COLO829 (cell line): ENCODE measurements around the gene SLC22A25.
"Not testable (repeated sequence)": the region's sequence is repeated elsewhere in the genome, so short reads cannot be mapped to it uniquely, and the experiment has no call there.

ENCODE experiments used
- DNase-seq: peaks from one replicate; pipeline ENCODE4 v3.0.0; 2012; ENCODE audit warnings: low spot score

SLC22A25 gene

DNA sequence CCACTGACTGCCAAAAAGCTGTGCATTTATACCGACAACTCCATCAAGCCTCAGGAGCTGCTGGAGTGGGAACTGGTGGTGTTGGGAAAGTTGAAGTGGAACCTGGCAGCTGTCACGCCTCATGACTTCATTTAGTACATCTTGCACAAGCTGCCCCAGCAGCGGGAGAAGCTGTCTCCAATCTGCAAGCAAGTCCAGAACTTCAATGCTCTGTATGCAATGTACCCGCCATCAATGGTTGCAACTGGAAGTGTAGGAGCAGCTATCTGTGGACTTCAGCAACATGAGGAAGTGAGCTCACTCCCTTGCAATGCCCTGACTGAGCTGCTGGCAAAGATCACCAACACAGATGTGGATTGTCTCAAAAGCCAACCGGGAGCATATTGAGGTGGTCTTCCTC is at the start of gene SLC22A25:
Gene SLC22A25, minus strand, starts transcription at position 67 of the 400 bp plus-strand sequence. CDS start 13,947 bp downstream, outside the sequence.
- DNase-seq = no peak

DNA sequence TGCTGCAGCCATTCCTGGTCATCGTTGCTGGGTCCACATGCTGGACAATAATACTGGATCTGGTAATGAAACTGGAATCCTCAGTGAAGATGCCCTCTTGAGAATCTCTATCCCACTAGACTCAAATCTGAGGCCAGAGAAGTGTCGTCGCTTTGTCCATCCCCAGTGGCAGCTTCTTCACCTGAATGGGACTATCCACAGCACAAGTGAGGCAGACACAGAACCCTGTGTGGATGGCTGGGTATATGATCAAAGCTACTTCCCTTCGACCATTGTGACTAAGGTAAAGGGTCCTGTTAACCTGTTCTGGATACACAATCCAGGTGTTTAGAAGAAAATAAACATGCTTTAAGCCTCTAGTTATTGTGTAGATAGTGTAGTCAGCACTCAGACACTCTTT is 46.9 kb upstream of the SLC22A25 start:
- no peak for DNase-seq

DNA sequence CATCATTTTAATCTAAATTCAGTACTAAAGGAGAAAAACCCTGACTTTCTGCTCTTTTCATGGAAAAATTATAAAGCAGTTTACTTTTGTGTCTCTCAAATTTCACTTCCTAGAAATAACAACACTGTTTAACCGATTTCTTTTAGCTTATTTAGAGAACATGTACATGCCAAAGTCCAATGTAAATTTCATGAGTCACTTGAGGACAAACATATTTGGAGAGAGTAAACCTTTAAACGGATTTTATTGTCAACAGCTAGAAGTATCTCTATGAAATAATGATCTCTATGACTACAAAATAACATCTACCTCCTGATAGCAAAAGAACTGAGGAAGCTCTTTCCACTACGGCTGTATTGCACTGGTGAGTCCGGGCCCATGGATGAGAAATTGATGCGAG is 46.3 kb upstream of the SLC22A25 start:
- no peak for DNase-seq

DNA sequence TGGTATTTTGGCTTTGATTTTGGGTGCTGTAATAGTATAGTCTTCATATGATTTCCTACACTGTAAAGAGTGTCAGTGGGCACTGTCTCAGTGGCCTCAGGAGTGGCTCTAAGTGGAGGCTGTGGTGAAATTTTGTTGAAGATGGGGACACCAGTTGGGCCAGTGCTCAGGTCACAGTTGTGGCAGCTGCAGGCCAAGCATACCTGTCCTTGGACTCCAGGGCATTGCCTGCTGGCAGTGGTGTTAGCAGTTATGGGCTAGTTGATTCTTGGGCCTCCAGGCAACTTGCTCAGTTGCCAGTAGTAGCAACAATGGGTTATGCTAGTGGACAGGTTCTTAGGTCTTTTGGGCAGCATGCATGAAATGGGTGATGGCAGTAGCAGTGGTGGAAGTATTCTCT is 39.2 kb upstream of the SLC22A25 start:
- no peak for DNase-seq

DNA sequence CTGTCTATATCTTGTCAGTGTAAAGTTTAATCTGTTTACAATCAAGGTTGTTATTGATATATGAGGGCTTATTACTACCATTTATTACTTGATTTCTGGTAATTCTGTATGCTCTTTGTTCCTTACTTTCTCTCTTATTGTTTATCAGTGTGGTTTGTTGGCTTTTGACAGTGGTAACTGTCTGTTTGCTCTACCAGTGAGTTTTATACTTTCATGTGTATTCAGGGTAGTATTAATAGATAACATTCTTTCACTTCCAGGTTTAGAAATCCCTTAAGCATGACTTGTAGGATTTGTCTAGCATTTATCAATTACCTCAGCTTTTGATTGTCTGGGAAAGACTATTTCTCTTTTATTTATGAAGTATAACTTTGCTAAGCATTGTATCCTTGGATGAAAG is 37.5 kb upstream of the SLC22A25 start:
- no peak for DNase-seq

DNA sequence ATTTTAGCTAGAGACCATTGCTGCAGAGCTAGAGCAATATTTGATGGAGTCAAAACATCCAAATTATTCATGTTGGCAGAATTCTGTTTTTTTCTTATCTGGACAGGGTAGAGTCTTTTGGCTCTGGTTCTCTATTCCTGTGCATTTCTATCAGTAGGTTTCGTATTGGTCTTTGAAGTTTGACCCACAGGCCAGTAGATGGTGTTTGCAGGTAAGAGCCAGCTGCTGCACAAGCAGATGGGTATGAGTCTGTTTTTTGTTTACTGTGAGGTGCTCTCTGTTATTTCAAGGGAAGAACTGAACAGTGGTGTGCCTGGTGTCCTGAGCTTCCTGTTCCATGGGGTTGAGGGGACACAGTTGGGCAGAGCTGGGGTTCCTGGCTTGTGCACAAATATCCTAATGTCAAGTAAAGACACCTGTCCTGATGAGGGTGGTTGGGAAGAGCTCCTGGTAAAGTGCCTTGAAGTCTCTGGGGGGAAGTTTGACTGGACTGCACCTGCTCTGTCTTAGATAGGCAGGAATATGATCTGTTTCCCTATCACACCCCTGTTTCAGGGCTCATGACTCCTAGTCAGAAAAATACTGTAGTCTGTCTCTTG is 34.0 kb upstream of the SLC22A25 start:
- DNase-seq = no peak

DNA sequence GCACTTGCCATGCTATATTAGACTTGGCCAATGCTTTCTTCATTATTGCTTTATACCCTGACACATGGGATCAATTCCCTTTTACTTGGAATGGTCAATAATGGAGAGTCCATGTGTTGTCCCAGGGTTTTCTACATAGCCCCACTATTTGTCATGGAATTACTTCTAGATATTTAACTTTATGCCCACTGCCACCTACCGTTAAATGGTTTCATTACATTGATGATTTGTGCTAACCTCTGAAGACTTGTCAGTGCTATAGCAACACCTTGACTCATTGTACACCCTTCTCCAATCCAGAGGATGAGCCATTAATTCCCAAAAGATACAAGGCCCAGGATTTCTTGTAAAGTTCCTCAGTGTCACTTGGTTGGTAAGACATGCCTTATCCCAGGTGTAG is 31.4 kb upstream of the SLC22A25 start:
- no peak for DNase-seq

DNA sequence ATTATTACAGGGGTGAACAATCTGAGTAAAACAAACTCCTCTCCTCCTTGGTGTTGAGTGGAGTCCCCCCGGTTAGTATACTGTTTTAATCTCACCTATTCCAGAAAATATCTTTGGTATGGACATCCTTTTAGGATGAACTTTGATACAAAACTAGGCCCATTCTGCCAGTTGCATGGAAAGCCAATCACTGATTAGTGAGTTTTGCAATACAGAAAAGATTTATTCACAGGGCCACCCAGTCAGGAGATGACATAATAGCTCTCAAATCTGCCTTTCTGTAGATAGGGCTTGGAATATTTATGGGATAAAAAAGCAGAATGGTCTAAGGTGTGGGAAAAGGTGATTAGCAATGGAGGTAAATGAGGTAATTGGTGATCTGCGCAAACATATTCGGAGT is 30.3 kb upstream of the SLC22A25 start:
- no peak for DNase-seq

DNA sequence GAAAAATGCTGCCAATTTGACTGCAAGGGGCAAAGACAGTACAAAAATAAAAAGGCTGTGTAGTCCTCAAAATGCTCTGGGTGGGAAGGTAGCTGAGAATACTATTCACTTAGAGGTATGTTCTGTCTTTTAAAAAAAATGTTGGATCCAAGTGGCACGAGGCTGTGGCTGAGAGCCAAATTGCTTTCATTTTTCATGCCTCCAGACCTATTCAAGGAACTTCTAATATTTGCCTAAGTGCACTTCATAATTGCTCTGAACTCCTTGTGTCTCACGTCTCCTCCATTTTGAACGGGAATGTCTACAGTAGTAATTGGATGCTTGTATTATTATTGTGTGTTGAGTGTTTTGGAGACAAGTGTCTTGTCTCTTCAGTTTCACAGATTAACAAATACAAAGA is 19.1 kb upstream of the SLC22A25 start:
- no peak for DNase-seq

DNA sequence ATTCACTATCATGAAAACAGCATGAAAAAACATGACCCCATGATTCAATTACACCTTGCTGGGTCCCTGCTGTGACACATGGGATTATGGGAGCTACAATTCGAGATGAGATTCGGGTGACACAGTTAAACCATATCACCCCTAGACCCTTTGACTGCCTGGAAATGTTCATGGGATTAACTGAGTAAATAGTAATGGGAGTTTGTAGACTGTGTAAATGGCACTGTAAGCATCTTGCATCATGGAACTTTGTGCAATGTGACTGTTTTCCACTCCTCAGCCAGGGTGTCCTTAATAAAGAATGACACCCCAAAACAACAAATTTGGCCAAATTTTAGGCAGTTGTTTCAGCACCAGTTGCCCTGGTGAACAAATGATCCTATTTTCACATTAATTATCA is 7.9 kb upstream of the SLC22A25 start:
- DNase-seq = no peak

DNA sequence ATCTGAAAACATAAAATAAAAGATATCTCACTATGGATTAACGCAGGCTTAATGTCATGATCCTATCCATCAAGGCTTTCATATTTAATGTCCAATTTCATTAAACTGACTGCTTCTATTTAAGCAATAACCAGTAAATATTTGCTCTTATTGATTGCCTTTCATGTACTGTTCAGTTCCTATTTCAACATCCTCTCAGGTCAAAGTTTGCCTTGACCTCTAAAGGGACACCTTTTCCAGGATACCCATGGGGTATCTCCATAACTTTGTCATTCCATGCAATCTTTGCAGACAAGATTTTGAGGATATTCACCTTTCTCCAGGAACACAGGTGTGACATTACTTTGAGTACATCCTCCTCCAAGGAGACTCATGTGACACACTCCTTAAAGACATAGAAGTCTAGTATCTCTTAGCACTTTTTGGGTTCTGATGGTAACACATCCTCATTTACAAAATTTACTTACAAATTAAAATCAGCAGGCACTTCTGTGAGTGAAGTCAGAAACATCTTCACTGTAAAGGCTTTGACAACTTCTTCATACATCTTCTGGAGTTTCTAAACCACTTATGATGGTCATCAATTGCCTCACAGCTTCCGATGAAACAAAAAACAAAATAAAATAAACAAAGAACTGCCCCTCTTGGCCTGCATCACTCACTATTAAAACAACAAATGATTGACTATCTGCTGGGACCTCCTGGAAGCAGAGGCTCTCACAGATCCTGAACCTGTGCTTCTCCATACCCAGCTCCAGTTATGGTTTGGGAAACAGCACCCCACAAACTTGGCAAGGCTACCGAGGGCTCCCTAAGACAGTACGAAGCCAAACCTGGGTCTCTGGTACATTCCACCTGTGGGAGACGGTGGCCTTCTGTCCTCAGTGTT is 7.0 kb upstream of the SLC22A25 start:
- DNase-seq = no peak

DNA sequence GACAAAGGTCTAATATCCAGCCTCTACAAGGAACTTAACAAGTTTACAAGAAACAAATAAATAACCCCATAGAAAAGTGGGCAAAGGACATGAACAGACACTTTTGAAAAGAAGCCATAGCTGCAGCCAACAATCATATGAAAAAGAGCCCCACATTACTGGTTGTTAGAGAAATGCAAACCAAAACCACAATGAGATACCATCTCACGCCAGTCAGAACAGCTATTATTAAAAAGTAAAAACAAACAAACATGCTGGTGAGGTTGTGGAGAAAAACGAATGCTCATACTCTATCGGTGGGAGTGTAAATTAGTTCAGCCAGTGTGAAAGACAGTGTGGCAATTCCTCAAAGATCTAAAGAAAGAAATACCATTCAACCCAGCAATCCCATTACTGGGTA is 5.6 kb upstream of the SLC22A25 start:
- no peak for DNase-seq

DNA sequence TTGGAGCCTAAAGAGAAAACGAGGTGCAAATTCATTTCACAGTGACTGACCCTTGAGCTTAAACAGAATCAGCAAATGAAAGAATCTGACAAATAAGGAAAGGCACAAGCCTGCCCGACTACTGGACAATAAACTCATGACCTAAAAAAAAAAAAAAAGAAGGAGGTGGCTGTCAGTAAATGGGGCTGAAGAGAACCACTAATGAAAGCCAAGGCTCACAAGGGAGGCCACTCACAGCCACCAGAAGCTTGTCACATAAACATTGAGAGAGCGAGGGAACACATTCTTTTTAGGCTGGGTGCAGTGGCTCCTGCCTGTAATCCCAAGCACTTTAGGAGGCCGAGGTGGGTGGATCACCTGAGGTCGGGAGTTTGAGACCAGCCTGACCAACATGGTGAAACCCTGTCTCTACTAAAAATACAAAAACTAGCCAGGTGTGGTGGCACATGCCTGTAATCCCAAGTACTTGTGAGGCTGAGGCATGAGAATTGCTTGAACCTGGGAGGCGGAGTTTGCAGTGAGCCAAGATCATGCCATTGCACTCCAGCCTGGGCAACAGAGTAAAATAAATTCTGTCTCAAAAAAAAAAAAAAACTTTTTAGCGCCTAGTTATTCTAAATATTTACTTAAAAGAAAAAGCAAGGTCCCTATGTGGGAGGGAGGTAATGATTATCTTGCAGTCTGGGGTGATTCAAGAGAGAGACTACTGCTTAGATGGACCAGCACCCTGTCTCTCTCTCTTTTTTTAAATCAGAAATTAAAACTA is 4.0 kb upstream of the SLC22A25 start:
- not testable (repeated sequence) for DNase-seq

DNA sequence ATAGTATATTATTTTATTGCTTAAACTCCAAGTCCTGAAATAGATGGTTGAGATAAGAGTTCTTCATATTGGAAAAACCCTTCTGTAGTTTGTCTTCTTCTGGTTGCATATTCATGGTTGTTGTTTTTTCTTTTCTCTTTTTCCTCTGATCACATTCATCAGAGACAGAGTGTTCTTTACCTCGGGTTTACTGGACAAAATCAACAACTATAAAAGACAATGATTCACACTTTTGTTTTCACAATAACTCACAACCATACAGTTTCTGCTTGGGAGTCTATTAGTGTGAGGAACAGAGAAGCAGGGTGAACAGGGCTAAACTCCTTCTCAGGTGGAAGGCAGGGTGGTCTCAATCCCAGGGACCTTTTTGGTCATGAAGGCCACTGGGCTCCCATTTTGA is 2.6 kb upstream of the SLC22A25 start:
- DNase-seq = no peak

DNA sequence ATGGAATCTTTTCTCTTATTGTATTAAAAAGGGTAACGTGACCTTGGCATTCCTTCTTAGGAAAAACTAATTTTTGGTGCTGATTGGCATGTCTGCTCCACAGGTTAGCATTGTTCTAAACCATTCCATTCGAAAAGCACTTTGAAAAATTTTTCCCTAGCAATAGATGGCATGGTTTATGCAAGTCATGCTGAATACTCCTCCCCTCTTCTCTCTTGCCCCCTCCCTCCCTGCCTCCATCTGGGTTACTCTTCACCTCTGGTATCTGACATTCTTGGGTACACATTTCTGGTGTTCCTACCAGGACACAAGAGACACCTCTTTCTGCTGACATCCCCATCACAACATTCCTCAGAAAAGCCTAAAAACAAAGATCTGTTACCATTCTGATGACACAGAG is 1.5 kb upstream of the SLC22A25 start:
- no peak for DNase-seq

DNA sequence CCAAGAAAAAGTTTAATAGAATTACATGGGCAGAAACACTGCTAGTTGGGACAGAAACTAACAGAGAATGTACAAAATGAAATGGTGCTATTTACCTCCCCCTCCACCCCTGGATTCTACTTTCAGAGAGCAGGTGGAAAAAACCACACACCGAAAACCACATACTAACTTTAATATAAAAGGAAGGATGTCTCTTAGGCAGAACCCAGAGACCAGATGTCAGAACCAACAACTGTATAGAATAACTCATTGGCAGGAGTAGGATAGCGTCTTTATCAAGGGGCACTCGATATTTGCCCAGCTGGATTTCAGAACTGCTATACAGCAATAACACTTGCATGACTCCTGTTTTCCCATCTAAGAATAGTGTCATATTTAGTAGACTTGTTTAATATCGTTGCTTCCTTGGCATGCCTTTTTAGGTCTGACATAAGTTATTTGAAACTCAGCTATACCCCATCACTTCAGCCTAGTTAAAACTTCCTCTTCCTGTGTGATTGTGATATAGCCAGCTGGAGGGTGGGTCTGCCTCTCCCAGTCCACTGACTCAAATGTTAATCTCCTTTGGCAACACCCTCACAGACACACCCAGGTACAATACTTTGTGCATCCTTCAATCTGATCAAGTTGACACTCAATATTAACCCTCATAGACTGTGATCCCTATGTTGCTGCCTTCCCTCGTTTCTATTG is 1.2 kb downstream of the SLC22A25 start:
- DNase-seq = no peak

DNA sequence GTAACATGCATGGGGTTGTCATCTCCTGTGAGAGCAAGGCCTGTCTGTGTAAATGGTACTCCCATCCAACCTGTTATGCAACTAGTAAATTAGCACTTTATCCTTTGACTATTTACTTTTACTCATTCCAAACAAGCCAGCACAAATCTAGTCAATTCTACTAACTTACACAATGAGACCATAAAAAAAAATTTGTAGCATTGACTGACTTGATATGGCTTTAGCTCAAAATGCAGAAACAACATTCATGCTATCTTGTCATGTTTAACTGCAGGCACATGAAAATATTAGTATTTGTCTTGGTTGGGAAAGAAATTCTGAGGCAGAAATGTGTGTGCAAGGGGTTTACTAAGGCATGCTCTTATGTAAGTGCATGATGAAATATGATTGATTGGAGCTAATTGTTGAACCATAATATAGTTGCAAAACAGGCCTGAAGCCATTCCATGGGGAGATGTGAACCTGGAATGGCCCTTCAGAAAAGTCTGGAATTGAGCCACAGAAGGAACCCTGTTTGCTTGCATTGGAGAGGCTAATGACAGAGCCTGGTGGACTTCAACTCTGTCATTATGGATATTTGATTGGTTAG is 2.5 kb downstream of the SLC22A25 start:
- DNase-seq = no peak

DNA sequence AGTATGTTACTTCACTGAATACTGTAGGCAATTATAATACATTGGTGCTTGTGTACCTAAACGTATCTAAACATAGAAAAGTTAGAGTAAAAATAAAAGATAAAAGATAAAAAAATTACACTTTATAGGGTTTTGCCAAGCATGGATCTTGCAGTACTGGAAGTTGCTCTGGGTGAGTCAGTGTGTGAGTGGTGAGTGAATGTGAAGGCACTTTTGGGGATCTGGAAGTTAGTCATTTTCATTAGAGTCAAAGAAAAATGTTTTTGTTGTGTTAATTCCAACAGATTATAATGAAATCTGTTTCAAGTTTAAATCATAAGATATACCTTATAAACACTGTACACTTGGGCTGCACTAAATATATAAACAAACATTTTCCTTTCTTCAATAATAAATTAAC is 3.3 kb downstream of the SLC22A25 start:
- no peak for DNase-seq

DNA sequence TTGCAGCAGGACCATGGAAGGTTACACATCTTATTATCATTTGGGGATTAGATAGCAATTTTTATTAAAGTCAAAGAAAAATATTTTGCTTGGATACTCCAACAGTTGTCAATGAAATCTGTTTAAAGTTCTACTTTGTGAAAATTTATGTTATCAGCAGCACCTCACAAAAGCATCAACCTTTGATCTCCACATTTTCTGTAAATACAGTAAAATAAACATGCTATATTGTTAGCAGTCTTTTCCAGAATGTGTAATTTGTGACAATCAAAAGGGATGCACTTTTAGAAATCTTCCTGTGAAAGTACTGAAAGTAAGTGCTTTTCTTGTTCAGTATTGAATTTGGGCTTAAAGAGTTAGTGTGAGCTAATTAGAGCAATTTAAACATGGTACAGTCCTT is 4.1 kb downstream of the SLC22A25 start:
- no peak for DNase-seq

DNA sequence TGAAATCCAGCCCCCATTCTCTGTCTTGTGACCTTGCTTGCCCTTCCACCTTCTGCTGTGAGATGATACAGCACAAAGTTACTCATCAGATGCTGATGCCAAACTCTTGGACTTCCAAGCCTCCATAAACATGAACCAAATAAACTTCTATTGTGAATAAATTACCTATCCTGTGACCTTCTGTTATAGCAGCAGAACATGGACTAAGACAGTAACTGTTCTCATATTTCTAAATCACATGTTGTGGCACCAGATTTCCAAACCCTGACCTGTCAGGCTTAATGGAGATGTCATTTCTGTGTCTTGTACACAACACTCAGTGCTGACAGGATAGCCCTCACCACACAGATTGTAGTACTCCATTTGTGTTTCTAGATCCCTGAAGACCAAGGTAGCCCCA is 6.0 kb downstream of the SLC22A25 start:
- no peak for DNase-seq

DNA sequence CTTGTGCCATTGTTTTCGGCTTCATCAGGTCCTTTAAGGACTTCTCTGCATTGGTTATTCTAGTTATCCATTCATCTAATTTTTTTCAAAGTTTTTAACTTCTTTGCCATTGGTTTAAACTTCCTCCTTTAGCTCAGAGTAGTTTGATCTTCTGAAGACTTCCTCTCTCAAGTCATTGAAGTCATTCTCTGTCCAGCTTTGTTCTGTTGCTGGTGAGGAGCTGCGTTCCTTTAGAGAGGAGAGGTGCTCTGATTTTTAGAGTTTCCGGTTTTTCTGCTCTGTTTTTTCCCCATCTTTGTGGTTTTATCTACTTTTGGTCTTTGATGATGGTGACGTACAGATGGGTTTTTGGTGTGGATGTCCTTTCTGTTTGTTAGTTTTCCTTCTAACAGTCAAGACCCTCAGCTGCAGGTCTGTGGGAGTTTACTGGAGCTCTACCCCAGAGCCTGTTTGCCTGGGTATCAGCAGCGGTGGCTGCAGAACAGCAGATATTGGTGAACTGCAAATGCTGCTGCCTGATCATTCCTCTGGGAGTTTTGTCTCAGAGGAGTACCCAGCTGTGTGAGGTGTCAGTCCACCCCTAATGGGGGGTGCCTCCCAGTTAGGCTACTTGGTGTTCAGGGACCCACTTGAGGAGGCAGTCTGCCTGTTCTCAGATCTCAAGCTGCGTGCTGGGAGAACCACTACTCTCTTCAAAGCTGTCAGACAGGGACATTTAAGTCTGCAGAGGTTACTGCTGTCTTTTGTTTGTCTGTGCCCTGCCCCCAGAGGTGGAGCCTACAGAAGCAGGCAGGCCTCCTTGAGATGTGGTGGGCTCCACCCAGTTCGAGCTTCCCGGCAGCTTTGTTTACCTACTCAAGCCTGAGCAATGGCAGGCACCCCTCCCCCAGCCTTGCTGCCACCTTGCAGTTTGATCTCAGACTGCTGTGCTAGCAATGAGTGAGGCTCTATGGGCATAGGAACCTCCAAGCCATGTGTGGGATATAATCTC is 7.6 kb downstream of the SLC22A25 start:
- not testable (repeated sequence) for DNase-seq
